ENCODE data around the gene SNED1.

Gene SNED1

DNA sequence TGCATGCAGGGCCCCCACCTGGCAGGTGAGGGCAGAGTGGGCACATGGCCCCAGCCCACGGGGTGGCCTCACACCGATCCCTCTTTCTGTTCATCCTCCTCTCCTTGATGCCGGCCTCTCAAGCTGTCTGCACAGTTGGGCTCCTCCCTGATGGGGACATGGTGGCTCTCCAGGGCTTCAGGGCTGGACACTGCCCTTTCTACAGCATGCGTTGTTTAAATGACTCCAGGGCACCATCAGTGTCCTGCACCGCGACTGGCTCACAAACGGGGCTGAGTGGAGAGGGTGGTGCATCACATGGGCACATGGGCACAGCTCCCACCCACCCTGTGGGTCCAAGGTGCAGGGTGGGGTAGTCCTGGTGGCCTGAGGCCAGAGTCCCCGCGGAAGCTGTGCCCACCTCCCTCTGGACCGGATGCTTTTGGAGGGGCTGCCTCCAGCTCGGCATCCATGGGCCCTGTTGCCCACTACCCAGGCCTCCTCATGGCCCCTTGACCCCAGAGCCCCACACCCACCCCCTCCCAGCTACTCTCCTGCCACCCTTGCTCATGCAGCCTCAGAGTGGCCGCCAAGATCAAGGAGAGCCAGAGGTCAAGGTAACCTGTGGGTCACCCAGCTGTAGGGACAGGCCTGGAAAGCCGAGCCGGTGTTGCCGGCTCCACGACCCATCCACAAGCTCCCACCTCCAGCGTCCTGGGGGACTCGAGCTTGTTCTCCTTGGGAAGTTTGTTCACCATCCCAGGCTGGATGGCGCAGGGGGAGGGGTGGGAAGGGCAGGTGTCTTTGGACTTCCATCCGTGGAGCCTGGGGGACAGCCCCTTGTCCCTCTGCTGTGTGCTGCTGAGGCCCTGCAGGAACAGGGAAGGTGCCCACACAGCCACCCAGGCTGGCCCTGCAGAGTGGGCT is 12.3 kb upstream of the SNED1 start:
- H3K4me3 ChIP-seq (ENCODE audit: low read length): no peak overlapping the region
- peaks cover 8% of the 10 kb centered on the region for H3K27me3 ChIP-seq (ENCODE audit: control insufficient read depth, low read length)
- no peaks in the 10 kb centered on the region for H3K9me3 ChIP-seq (ENCODE audit: control insufficient read depth, insufficient read depth, low read length)
- H3K4me1 ChIP-seq (ENCODE audit: control insufficient read depth, low read length): peaks cover 12% of the 10 kb centered on the region
- H4K20me1 ChIP-seq (ENCODE audit: control insufficient read depth, insufficient read depth, low read depth, low read length): no peaks in the 10 kb centered on the region
- H3K9me2 ChIP-seq (replicated peaks; ENCODE audit: control insufficient read depth, low read length): no peaks in the 10 kb centered on the region
- no peak overlapping the region for H3K4me2 ChIP-seq (ENCODE audit: low read length)
- H3K27ac ChIP-seq (ENCODE audit: low read depth, low read length): no peak overlapping the region
- H3K36me3 ChIP-seq (ENCODE audit: control insufficient read depth, low read length): no peaks in the 10 kb centered on the region
- no peaks in the 10 kb centered on the region for H3K79me2 ChIP-seq (ENCODE audit: control insufficient read depth, low read length)
- no peak for TF ChIP-seq EZH2phosphoT487 (IDR thresholded peaks at IDR 0.05; ENCODE audit: borderline replicate concordance, low read length)
- TF ChIP-seq, protein P1, sequence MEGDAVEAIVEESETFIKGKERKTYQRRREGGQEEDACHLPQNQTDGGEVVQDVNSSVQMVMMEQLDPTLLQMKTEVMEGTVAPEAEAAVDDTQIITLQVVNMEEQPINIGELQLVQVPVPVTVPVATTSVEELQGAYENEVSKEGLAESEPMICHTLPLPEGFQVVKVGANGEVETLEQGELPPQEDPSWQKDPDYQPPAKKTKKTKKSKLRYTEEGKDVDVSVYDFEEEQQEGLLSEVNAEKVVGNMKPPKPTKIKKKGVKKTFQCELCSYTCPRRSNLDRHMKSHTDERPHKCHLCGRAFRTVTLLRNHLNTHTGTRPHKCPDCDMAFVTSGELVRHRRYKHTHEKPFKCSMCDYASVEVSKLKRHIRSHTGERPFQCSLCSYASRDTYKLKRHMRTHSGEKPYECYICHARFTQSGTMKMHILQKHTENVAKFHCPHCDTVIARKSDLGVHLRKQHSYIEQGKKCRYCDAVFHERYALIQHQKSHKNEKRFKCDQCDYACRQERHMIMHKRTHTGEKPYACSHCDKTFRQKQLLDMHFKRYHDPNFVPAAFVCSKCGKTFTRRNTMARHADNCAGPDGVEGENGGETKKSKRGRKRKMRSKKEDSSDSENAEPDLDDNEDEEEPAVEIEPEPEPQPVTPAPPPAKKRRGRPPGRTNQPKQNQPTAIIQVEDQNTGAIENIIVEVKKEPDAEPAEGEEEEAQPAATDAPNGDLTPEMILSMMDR (IDR thresholded peaks at IDR 0.05; ENCODE audit: low read depth, low read length, poor library complexity, severe bottlenecking): no peak
- H3F3A ChIP-seq (ENCODE audit: control insufficient read depth, insufficient read depth): no peaks in the 10 kb centered on the region

DNA sequence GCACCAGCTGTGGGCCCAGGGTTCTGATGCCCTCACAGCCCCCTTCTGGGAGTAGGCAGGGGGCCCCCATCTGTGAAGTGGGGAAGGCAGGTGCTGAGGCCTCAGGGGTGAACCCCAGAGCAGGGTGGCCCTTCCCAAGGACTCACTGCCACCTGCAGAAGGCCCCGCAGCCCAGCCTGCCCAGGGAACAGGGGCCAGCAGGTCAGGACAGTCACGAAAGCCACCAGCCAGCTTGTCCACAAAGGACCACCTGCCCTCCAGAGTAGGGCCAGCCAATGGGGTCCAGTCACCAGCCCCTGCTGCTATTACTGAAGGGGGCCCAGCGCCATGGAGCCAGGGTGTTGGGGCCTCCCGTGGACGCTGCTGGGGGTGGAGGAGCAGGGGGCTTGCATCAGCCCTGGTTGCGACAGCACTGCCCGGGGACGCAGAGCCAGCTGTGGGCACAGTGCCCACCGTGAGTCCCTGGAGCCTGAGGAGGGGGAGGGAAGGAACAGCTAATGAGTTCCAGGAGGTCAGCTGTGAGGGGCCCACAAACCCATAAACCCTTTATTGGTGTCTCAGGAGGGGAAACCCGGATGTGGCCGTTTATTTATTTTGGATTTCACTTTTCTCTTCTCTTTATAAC is 11.5 kb upstream of the SNED1 start:
- Histone ChIP-seq H3K36me3 (ENCODE audit: control insufficient read depth, low read length) (no peaks in the 10 kb centered on the region), H3K9me3 (ENCODE audit: control insufficient read depth, insufficient read depth, low read length) (no peaks in the 10 kb centered on the region), H3K4me2 (ENCODE audit: low read length) (no peak overlapping the region), H3K9me2 (replicated peaks; ENCODE audit: control insufficient read depth, low read length) (no peaks in the 10 kb centered on the region), H3K4me3 (ENCODE audit: low read length) (no peak overlapping the region), H3K27ac (ENCODE audit: low read depth, low read length) (no peak overlapping the region), H3K79me2 (ENCODE audit: control insufficient read depth, low read length) (no peaks in the 10 kb centered on the region), H3K4me1 (ENCODE audit: control insufficient read depth, low read length) (peaks cover 12% of the 10 kb centered on the region), H4K20me1 (ENCODE audit: control insufficient read depth, insufficient read depth, low read depth, low read length) (no peaks in the 10 kb centered on the region), H3K27me3 (ENCODE audit: control insufficient read depth, low read length) (peaks cover 8% of the 10 kb centered on the region), H3F3A (ENCODE audit: control insufficient read depth, insufficient read depth) (no peaks in the 10 kb centered on the region)
- TF ChIP-seq, protein P1 (IDR thresholded peaks at IDR 0.05; ENCODE audit: low read depth, low read length, poor library complexity, severe bottlenecking): no peak
- TF ChIP-seq EZH2phosphoT487 (IDR thresholded peaks at IDR 0.05; ENCODE audit: borderline replicate concordance, low read length): no peak

DNA sequence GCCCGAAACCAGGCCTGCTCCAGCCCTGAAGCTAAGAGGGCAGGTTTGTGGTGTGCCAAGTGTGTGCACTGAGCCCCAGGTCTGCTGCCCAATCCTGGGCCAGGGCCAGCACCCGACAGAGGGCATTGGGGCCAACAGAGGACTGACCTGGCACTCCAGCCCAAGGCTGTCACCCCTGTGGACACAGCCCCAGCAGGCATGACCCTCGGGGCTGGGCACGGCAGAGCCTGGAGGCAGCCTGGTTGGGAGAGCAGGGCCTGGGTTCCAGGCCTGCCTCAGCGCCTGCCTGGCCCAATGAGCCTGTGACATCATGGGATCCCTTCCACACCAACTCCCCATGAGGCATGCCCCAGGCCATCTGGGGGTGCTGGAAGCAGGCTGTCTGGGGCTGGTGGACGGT is 10.8 kb upstream of the SNED1 start:
- H3F3A ChIP-seq (ENCODE audit: control insufficient read depth, insufficient read depth): no peaks in the 10 kb centered on the region
- no peaks in the 10 kb centered on the region for H3K79me2 ChIP-seq (ENCODE audit: control insufficient read depth, low read length)
- H3K9me3 ChIP-seq (ENCODE audit: control insufficient read depth, insufficient read depth, low read length): no peaks in the 10 kb centered on the region
- TF ChIP-seq, protein P1 (IDR thresholded peaks at IDR 0.05; ENCODE audit: low read depth, low read length, poor library complexity, severe bottlenecking): no peak
- no peak for TF ChIP-seq EZH2phosphoT487 (IDR thresholded peaks at IDR 0.05; ENCODE audit: borderline replicate concordance, low read length)
- H3K36me3 ChIP-seq (ENCODE audit: control insufficient read depth, low read length): no peaks in the 10 kb centered on the region
- peaks cover 7% of the 10 kb centered on the region for H3K27me3 ChIP-seq (ENCODE audit: control insufficient read depth, low read length)
- H3K9me2 ChIP-seq (replicated peaks; ENCODE audit: control insufficient read depth, low read length): no peaks in the 10 kb centered on the region
- no peak overlapping the region for H3K4me3 ChIP-seq (ENCODE audit: low read length)
- no peak overlapping the region for H3K4me2 ChIP-seq (ENCODE audit: low read length)
- H3K4me1 ChIP-seq (ENCODE audit: control insufficient read depth, low read length): peaks cover 12% of the 10 kb centered on the region
- H4K20me1 ChIP-seq (ENCODE audit: control insufficient read depth, insufficient read depth, low read depth, low read length): no peaks in the 10 kb centered on the region
- H3K27ac ChIP-seq (ENCODE audit: low read depth, low read length): no peak overlapping the region

Measured in DOHH2 (cell line).